PC-9 (cell line): ENCODE results near the gene ITGB3.

Source experiments
- EZH2 ChIP-seq: fragments of 200-600 bp; sonication (generic); IDR thresholded peaks from 2 replicates; pipeline ENCODE4 v1.8.0; 2017; ENCODE audit warnings: antibody characterized with exemption, low read depth
- TF ChIP-seq, protein P1 (sequence below): fragments of 200-600 bp; sonication (generic); conservative IDR thresholded peaks from 2 replicates; pipeline ENCODE4 v1.6.1; 2017; ENCODE audit warnings: mixed run types, antibody characterized with exemption, mild to moderate bottlenecking, moderate library complexity

DNA sequence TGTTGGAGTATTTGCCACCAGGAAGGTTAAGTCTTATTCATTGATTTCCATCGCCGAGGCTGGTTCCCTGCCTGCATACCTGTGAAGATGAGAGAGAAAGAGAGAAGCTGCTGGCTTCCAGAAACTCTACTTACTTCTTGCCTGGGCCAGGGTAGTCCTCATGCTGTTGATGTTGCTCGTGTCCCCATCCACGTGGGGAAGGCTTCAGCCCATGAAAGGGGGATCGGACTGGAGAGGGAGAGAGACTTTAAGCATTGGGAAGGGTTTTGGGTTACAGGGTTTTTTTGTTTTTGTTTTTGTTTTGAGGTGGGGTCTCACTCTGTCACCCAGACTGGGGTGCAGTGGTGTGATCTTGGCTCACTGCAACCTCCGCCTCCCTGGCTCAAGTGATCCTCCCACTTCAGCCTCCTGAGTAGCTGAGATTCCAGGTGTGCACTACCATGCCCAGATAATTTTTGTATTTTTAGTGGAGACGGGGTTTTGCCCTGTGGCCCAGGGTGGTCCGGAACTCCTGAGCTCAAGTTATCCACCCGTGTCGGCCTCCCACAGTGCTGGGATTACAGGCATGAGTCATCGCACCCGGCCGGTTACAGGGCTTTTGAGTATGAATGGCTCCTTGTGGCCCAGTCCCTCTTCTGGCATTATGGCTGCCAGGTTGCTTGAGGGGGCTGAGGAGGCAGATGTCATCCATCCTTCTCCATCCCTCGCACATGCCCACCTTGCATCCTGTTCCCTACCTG lies 26.6 kb downstream of the ITGB3 start:
- TF ChIP-seq, protein P1, sequence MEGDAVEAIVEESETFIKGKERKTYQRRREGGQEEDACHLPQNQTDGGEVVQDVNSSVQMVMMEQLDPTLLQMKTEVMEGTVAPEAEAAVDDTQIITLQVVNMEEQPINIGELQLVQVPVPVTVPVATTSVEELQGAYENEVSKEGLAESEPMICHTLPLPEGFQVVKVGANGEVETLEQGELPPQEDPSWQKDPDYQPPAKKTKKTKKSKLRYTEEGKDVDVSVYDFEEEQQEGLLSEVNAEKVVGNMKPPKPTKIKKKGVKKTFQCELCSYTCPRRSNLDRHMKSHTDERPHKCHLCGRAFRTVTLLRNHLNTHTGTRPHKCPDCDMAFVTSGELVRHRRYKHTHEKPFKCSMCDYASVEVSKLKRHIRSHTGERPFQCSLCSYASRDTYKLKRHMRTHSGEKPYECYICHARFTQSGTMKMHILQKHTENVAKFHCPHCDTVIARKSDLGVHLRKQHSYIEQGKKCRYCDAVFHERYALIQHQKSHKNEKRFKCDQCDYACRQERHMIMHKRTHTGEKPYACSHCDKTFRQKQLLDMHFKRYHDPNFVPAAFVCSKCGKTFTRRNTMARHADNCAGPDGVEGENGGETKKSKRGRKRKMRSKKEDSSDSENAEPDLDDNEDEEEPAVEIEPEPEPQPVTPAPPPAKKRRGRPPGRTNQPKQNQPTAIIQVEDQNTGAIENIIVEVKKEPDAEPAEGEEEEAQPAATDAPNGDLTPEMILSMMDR = no peak
- no peak for TF ChIP-seq EZH2
